Activated CD4-positive, CD25-positive, alpha-beta regulatory T cell treated with anti-CD3 and anti-CD28 coated beads, Interleukin-2, amount 50 U/mL, for 16 hours (primary cell): ENCODE measurements around the gene CLIC4.
A peak's percentile ranks its signal among the peaks of the same experiment; 100 is the strongest.
"Not testable (repeated sequence)": the region's sequence is repeated elsewhere in the genome, so short reads cannot be mapped to it uniquely, and the experiment has no call there.

Source experiments
- DNase-seq: peaks from one replicate; pipeline ENCODE4 v3.0.0-alpha.2; 2020; ENCODE audit warnings: low read depth, low spot score

Gene CLIC4

GRCh38 chr1:24744911-24745710, at the start of gene CLIC4:
Gene CLIC4 (plus strand): TSS chr1:24745447. CDS start chr1:24745554, 107 bp downstream.
- peak; percentile 97 for DNase-seq

GRCh38 chr1:24696041-24696755, 49.0 kb upstream of the CLIC4 start:
- DNase-seq = no peak

GRCh38 chr1:24696756-24697330, 48.4 kb upstream of the CLIC4 start:
- no peak for DNase-seq

GRCh38 chr1:24697453-24698001, 47.7 kb upstream of the CLIC4 start:
- not testable (repeated sequence) for DNase-seq

- DNase-seq = not testable (repeated sequence)
Observed at GRCh38 chr1:24698326-24698725, 46.9 kb upstream of the CLIC4 start.

GRCh38 chr1:24699628-24700027, 45.6 kb upstream of the CLIC4 start:
- DNase-seq = no peak

- DNase-seq = no peak
Observed at GRCh38 chr1:24702511-24703293, 42.5 kb upstream of the CLIC4 start.

- no peak for DNase-seq
Observed at GRCh38 chr1:24704411-24705259, 40.6 kb upstream of the CLIC4 start.

GRCh38 chr1:24705260-24706073, 39.8 kb upstream of the CLIC4 start:
- no peak for DNase-seq

- not testable (repeated sequence) for DNase-seq
Observed at GRCh38 chr1:24706074-24706389, 39.2 kb upstream of the CLIC4 start.

- no peak for DNase-seq
Observed at GRCh38 chr1:24707687-24708086, 37.6 kb upstream of the CLIC4 start.

GRCh38 chr1:24708938-24709337, 36.3 kb upstream of the CLIC4 start:
- no peak for DNase-seq

- no peak for DNase-seq
Observed at GRCh38 chr1:24709791-24710441, 35.3 kb upstream of the CLIC4 start.

GRCh38 chr1:24711329-24711728, 33.9 kb upstream of the CLIC4 start:
- DNase-seq = no peak

- DNase-seq = no peak
Observed at GRCh38 chr1:24713176-24713575, 32.1 kb upstream of the CLIC4 start.

- no peak for DNase-seq
Observed at GRCh38 chr1:24713736-24714135, 31.5 kb upstream of the CLIC4 start.

GRCh38 chr1:24714859-24715520, 30.3 kb upstream of the CLIC4 start:
- DNase-seq = no peak

GRCh38 chr1:24715658-24716057, 29.6 kb upstream of the CLIC4 start:
- DNase-seq = no peak
